SK-N-SH (cell line): ENCODE data around the gene TASP1. TPM values are rescaled to one million over a fixed set of nuclear protein-coding genes. Genes with fewer than 3 reads are reported as not detected.

Experiments used
- CTCF ChIA-PET: fragments of 300-600, 350-600 bp; formaldehyde crosslinking; extraction: SDS; loops from one replicate; lab custom pipeline; 2021; lab: Yijun Ruan, JAX
- POLR2A ChIA-PET: fragments of 350-600 bp; sonication (Branson Sonifier 250); formaldehyde crosslinking; extraction: SDS; loops from one replicate; lab custom pipeline; 2020; ENCODE audit warnings: antibody characterized with exemption, inconsistent platforms; lab: Yijun Ruan, JAX
- DNase-seq: peaks from one replicate; pipeline ENCODE4 v3.0.0; 2012
- H2AFZ ChIP-seq: fragments of 200-600 bp; sonication (generic); 2 replicates; pipeline ENCODE4 v1.8.1; 2016; ENCODE audit warnings: antibody characterized with exemption, mild to moderate bottlenecking, low read depth
- H3F3A ChIP-seq: fragments of 200-600 bp; sonication (generic); replicated peaks from 2 replicates; pipeline ENCODE3; 2016; ENCODE audit warnings: antibody characterized with exemption, mild to moderate bottlenecking; ENCODE audit not compliant: insufficient read depth
- H3K27ac ChIP-seq, 2 experiments: fragments of 200-500 bp in 1 of 2; fragments of 200-600 bp in 1 of 2; sonication (Bioruptor generic) in 1 of 2; sonication (generic), shearing (Covaris generic) in 1 of 2; 2 replicates each; pipeline versions ENCODE4 v1.5.1 to v1.6.1; 2014 to 2016; ENCODE audit warnings: low read depth in 2 of 2, inconsistent platforms in 1 of 2, low read length in 1 of 2, mild to moderate bottlenecking in 1 of 2, mixed read lengths in 1 of 2
- H3K27me3 ChIP-seq: fragments of 200-600 bp; sonication (generic), shearing (Covaris generic); 2 replicates; pipeline ENCODE4 v1.6.1; 2016; ENCODE audit warnings: mixed run types; ENCODE audit not compliant: insufficient read depth
- H3K36me3 ChIP-seq, 2 experiments: fragments of 200-500 bp in 1 of 2; fragments of 200-600 bp in 1 of 2; sonication (Bioruptor generic) in 1 of 2; sonication (generic) in 1 of 2; replicated peaks in 1 of 2; 2 replicates each; pipeline versions ENCODE3 to v1.5.1; 2014 to 2016; ENCODE audit warnings: low read length in 1 of 2, mild to moderate bottlenecking in 1 of 2; ENCODE audit not compliant: insufficient read depth in 2 of 2, control insufficient read depth in 1 of 2
- H3K4me1 ChIP-seq, 2 experiments: fragments of 200-500 bp in 1 of 2; fragments of 200-600 bp in 1 of 2; sonication (Bioruptor generic) in 1 of 2; sonication (generic), shearing (Covaris generic) in 1 of 2; 2 replicates each; pipeline versions ENCODE4 v1.5.1 to v1.6.1; 2014 to 2016; ENCODE audit warnings: low read depth in 1 of 2, low read length in 1 of 2, mixed run types in 1 of 2; ENCODE audit not compliant: insufficient read depth in 2 of 2, control insufficient read depth in 1 of 2
- H3K4me2 ChIP-seq: fragments of 200-600 bp; sonication (generic), shearing (Covaris generic); 2 replicates; pipeline ENCODE4 v1.6.1; 2017; ENCODE audit warnings: mixed run types
- H3K4me3 ChIP-seq, 2 experiments: fragments of 200-500 bp in 1 of 2; fragments of 200-600 bp in 1 of 2; sonication (Bioruptor generic) in 1 of 2; sonication (generic), shearing (Covaris generic) in 1 of 2; 2 replicates each; pipeline versions ENCODE4 v1.5.1 to v1.8.1; 2014 to 2016; ENCODE audit warnings: low read depth in 2 of 2, inconsistent platforms in 1 of 2, low read length in 1 of 2, mild to moderate bottlenecking in 1 of 2, mixed read lengths in 1 of 2, moderate library complexity in 1 of 2
- H3K79me2 ChIP-seq: fragments of 200-600 bp; sonication (generic); 2 replicates; pipeline ENCODE4 v1.8.1; 2017; ENCODE audit warnings: mild to moderate bottlenecking; ENCODE audit not compliant: insufficient read depth
- H3K9ac ChIP-seq: fragments of 200-600 bp; sonication (generic); 2 replicates; pipeline ENCODE4 v1.6.1; 2017; ENCODE audit warnings: mixed run types
- H3K9me2 ChIP-seq: fragments of 200-600 bp; sonication (generic); 2 replicates; pipeline ENCODE4 v1.6.1; 2017; ENCODE audit warnings: mixed run types
- H3K9me3 ChIP-seq: fragments of 200-600 bp; sonication (generic); 2 replicates; pipeline ENCODE4 v1.6.1; 2017; ENCODE audit warnings: mixed run types, mild to moderate bottlenecking, moderate library complexity
- H4K20me1 ChIP-seq: fragments of 200-600 bp; sonication (generic); 2 replicates; pipeline ENCODE4 v1.6.1; 2017; ENCODE audit warnings: mild to moderate bottlenecking, mixed run types; ENCODE audit not compliant: insufficient read depth
- CTCF ChIP-seq: fragments of 200-600 bp; sonication (generic); IDR thresholded peaks from 2 replicates; pipeline ENCODE4 v1.6.1; 2017; ENCODE audit warnings: antibody characterized with exemption, mild to moderate bottlenecking, moderate library complexity
- EP300 ChIP-seq, 2 experiments: IDR thresholded peaks; 2 replicates each; pipeline versions ENCODE4 v1.4.0 to v1.6.1; 2012; ENCODE audit warnings: borderline replicate concordance in 1 of 2, low read depth in 1 of 2, low read length in 1 of 2
- FOXJ3 ChIP-seq: sonication (generic); formaldehyde crosslinking; IDR thresholded peaks from 2 replicates; pipeline ENCODE4 v1.5.1; 2020; ENCODE audit warnings: mild to moderate bottlenecking, missing genetic modification reagents
- FOXM1 ChIP-seq: IDR thresholded peaks from 2 replicates; pipeline ENCODE4 v1.4.0; 2012; ENCODE audit warnings: low read depth, mild to moderate bottlenecking
- GATA2 ChIP-seq: sonication (generic); formaldehyde crosslinking; IDR thresholded peaks from 2 replicates; pipeline ENCODE4 v1.5.0; 2020; ENCODE audit warnings: mild to moderate bottlenecking, missing genetic modification reagents
- MEF2A ChIP-seq: IDR thresholded peaks from 2 replicates; pipeline ENCODE4 v1.4.0; 2012; ENCODE audit warnings: low read depth, borderline replicate concordance
- NFIC ChIP-seq: IDR thresholded peaks from 2 replicates; pipeline ENCODE4 v1.4.0; 2012; ENCODE audit warnings: borderline replicate concordance
- NRF1 ChIP-seq: IDR thresholded peaks from 2 replicates; pipeline ENCODE4 v1.6.1; 2012; ENCODE audit warnings: low read depth, mild to moderate bottlenecking, low read length
- RAD21 ChIP-seq: IDR thresholded peaks from 2 replicates; pipeline ENCODE4 v1.6.1; 2012; ENCODE audit warnings: mild to moderate bottlenecking, low read length
- RCOR1 ChIP-seq: fragments of 150-350 bp; IDR thresholded peaks from 2 replicates; pipeline ENCODE4 v1.6.1; 2017; ENCODE audit warnings: antibody characterized with exemption, low read length
- REST ChIP-seq: IDR thresholded peaks from 2 replicates; pipeline ENCODE4 v1.6.1; 2012; ENCODE audit warnings: mild to moderate bottlenecking, low read depth, low read length, moderate library complexity
- RFX5 ChIP-seq: IDR thresholded peaks from 2 replicates; pipeline ENCODE4 v1.6.1; 2012; ENCODE audit warnings: mild to moderate bottlenecking, improper control_type of control experiment, low read length
- TAF1 ChIP-seq: IDR thresholded peaks from 2 replicates; pipeline ENCODE4 v1.6.1; 2012; ENCODE audit warnings: low read depth, mild to moderate bottlenecking, low read length, moderate library complexity, borderline replicate concordance
- TCF12 ChIP-seq: IDR thresholded peaks from 2 replicates; pipeline ENCODE4 v1.4.0; 2012
- TEAD4 ChIP-seq: IDR thresholded peaks from 2 replicates; pipeline ENCODE4 v1.4.0; 2012; ENCODE audit warnings: mild to moderate bottlenecking, borderline replicate concordance; ENCODE audit not compliant: insufficient read depth
- USF1 ChIP-seq: IDR thresholded peaks from 2 replicates; pipeline ENCODE4 v1.4.0; 2012; ENCODE audit warnings: low read depth, borderline replicate concordance
- USF2 ChIP-seq: fragments of 150-350 bp; IDR thresholded peaks from 2 replicates; pipeline ENCODE4 v1.6.1; 2017; ENCODE audit warnings: antibody characterized with exemption, low read length, low read depth, borderline replicate concordance
- ZBTB33 ChIP-seq: IDR thresholded peaks from 2 replicates; pipeline ENCODE4 v1.4.0; 2012; ENCODE audit warnings: low read depth, borderline replicate concordance
- WGBS: methylation state at CpG from one replicate; pipeline ENCODE4 v1.1.6; 2017; ENCODE audit warnings: low lambda C conversion rate; 5-methylcytosine and 5-hydroxymethylcytosine counted together
- polyA plus RNA-seq, 3 experiments: library from polyadenylated mRNA; depleted of rRNA; stranded (reverse); fragments of >200 nt; gene quantifications; 2 replicates each; pipeline ENCODE4 v1.2.3, GENCODE V29; 2012
- TF ChIP-seq, protein P1 (sequence below): fragments of 150-350 bp; IDR thresholded peaks from 2 replicates; pipeline ENCODE4 v1.6.1; 2016; ENCODE audit warnings: mild to moderate bottlenecking, low read depth, low read length

Gene TASP1
- polyA plus RNA-seq, 1 of the 3 experiments (the other 2 are of a cell fraction), result 5.9 TPM

- no peak overlapping the region for H3K27ac ChIP-seq
- H3K9me3 ChIP-seq, result no peaks in the 10 kb centered on the region
- no peaks in the 10 kb centered on the region for H3F3A ChIP-seq
- no peaks in the 10 kb centered on the region for H3K79me2 ChIP-seq
- no peak for DNase-seq
- H4K20me1 ChIP-seq, result no peaks in the 10 kb centered on the region
- no peak overlapping the region for H2AFZ ChIP-seq
- TF ChIP-seq FOXJ3 (CRISPR knock-in tag) (no peak), GATA2 (CRISPR knock-in tag) (no peak), USF2 (no peak), RFX5 (no peak), USF1 (no peak), ZBTB33 (no peak), MEF2A (no peak), TAF1 (no peak), FOXM1 (no peak), EP300 (IDR thresholded peaks at IDR 0.05; ENCODE audit: borderline replicate concordance in 1 of 2, low read depth in 1 of 2, low read length in 1 of 2) (no peak), NRF1 (no peak), RCOR1 (no peak)
- TF ChIP-seq, protein P1, sequence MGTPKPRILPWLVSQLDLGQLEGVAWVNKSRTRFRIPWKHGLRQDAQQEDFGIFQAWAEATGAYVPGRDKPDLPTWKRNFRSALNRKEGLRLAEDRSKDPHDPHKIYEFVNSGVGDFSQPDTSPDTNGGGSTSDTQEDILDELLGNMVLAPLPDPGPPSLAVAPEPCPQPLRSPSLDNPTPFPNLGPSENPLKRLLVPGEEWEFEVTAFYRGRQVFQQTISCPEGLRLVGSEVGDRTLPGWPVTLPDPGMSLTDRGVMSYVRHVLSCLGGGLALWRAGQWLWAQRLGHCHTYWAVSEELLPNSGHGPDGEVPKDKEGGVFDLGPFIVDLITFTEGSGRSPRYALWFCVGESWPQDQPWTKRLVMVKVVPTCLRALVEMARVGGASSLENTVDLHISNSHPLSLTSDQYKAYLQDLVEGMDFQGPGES, result no peak
- H3K27me3 ChIP-seq, result no peaks in the 10 kb centered on the region
- peaks cover 8 to 9% of the 10 kb centered on the region in 2 experiments for H3K36me3 ChIP-seq
- H3K4me3 ChIP-seq, result no peak overlapping the region
- no peaks in the 10 kb centered on the region for H3K9me2 ChIP-seq
- no peaks in the 10 kb centered on the region for H3K4me1 ChIP-seq
- ChIA-PET POLR2A (no interaction called here), CTCF (no interaction called here)
- no peak overlapping the region for H3K4me2 ChIP-seq
- no peak overlapping the region for H3K9ac ChIP-seq
- WGBS, result 90% methylated on average over 3 of the region's 3 CpGs
These were observed 71.1 kb downstream of the TASP1 start for GRCh38 chr20:13567663-13568062.

DNA sequence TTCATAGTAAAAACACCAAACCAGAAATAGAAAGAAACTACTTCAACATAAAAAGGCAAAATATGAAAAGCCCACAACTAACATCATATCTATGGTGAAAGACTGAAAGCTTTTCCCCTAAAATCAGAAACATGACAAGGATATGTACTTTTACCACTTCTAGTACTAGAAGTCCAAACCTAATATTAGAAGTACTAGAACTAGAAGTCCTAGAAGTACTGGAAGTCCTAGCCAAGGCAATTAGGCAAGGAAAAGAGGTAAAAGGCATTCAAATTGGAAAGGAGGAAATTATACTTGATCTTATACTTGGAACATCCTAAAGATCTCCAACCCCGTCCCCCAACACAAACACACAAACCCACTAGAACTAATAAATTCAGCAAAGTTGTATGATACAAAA is 74.9 kb downstream of the TASP1 start:
- Histone ChIP-seq H3K9me2 (no peaks in the 10 kb centered on the region), H3F3A (no peaks in the 10 kb centered on the region), H3K9ac (no peak overlapping the region), H2AFZ (no peak overlapping the region), H3K36me3 (peaks cover 3 to 13% of the 10 kb centered on the region in 2 experiments), H3K9me3 (no peaks in the 10 kb centered on the region), H3K4me1 (no peaks in the 10 kb centered on the region), H4K20me1 (no peaks in the 10 kb centered on the region), H3K4me2 (no peak overlapping the region), H3K79me2 (no peaks in the 10 kb centered on the region), H3K27ac (no peak overlapping the region), H3K4me3 (no peak overlapping the region), H3K27me3 (no peaks in the 10 kb centered on the region)
- ChIA-PET POLR2A (no interaction called here), CTCF (interaction anchor here (4.2 kb wide), 1 partner anchor 18 kb away, joined by 26 read pairs; no protein-coding TSS in a partner anchor)
- DNase-seq, result no peak
- no peak for TF ChIP-seq TEAD4
- no peak for TF ChIP-seq RAD21
- no peak for TF ChIP-seq CTCF
- no peak for TF ChIP-seq NFIC
- no peak for TF ChIP-seq REST
- TF ChIP-seq TCF12, result no peak
- 79% methylated on average over 1 of the region's 1 CpG for WGBS
